ENCODE measurements around the gene USP32. TPM values are rescaled to one million over a fixed set of nuclear protein-coding genes. Genes with fewer than 3 reads are reported as not detected.

The USP32 gene
- total and polyA plus RNA-seq, 10 of the 15 experiments (the other 5 are each of a cell fraction or from before 2014, with no cell fraction given): 7.8 to 37.3 (median 25.5) TPM

GRCh38 chr17:60141111-60142018, 250.6 kb downstream of the USP32 start:
- H3K9me3 ChIP-seq (replicated peaks; ENCODE audit: control insufficient read depth, insufficient read depth, low read length): no peaks in the 10 kb centered on the region
- in situ Hi-C loops (cut with MboI) (loop anchor here (10.0 to 25.0 kb wide), 2 partner anchors 283 to 496 kb away; partner anchors contain the start of gene CHCT1), intact Hi-C loops (cut with micrococcal nuclease; ENCODE audit: unreplicated experiment) (loop anchor here (2.0 to 10.0 kb wide), 2 partner anchors 33 to 493 kb away; no protein-coding TSS in a partner anchor)
- no peak overlapping the region for H3K4me2 ChIP-seq (ENCODE audit: control insufficient read depth, insufficient read depth)
- BruUV-seq (replicated peaks): no TSS peak
- no peaks in the 10 kb centered on the region for H3K79me2 ChIP-seq (ENCODE audit: control insufficient read depth, insufficient read depth, low read length)
- H3K27me3 ChIP-seq (replicated peaks in 1 of 2; ENCODE audit: control insufficient read depth in 2 of 2, insufficient read depth in 2 of 2, low read length in 1 of 2): no peaks in the 10 kb centered on the region; a peak in 2 of 4 replicates
- no peak overlapping the region for H2AFZ ChIP-seq (ENCODE audit: control insufficient read depth, low read depth, low read length)
- SMC1A ChIA-PET (ENCODE audit: uncharacterized antibody, unreplicated experiment): interaction anchor here (1.5 to 1.9 kb wide), 2 partner anchors 298 to 328 kb away, joined by 6 read pairs; no protein-coding TSS in a partner anchor
- TF ChIP-seq NFXL1 (IDR thresholded peaks at IDR 0.05; ENCODE audit: borderline replicate concordance): peak; percentile 30; the same call in 1 of the 2 replicates
- TF ChIP-seq SIN3A (IDR thresholded peaks at IDR 0.05; ENCODE audit: low read depth, low read length): no peak
- TF ChIP-seq ESRRA (IDR thresholded peaks at IDR 0.05; ENCODE audit: low read length): no peak
- H3K36me3 ChIP-seq (ENCODE audit: control insufficient read depth in 2 of 2, insufficient read depth in 2 of 2, low read length in 1 of 2): no peaks in the 10 kb centered on the region
- 34% methylated on average over 52 of the region's 52 CpGs for WGBS (ENCODE audit: insufficient coverage, insufficient replicate concordance, low lambda C conversion rate, missing lambda C conversion rate)
- H3K27ac ChIP-seq (ENCODE audit: control insufficient read depth, insufficient read depth): no peak overlapping the region
- DNase-seq (ENCODE audit: low read depth, low spot score) (no peak), FAIRE-seq (no peak), ATAC-seq (no peak)
- H4K20me1 ChIP-seq (ENCODE audit: control insufficient read depth, insufficient read depth): no peaks in the 10 kb centered on the region
- H3K4me1 ChIP-seq (ENCODE audit: control insufficient read depth, insufficient read depth, low read length): no peaks in the 10 kb centered on the region
- POLR2A ChIA-PET: no interaction called here
- H3K9ac ChIP-seq (ENCODE audit: control insufficient read depth, insufficient read depth, low read length): no peak overlapping the region
- RAD21 ChIA-PET (ENCODE audit: unreplicated experiment): interaction anchor here (0.6 to 1.5 kb wide), 3 partner anchors 63 to 428 kb away, joined by 3 to 4 read pairs (median 3); no protein-coding TSS in a partner anchor
- no peak overlapping the region for H3K4me3 ChIP-seq
- CTCF ChIA-PET: interaction anchor here (0.8 to 2.4 kb wide), 14 partner anchors 10 to 497 kb away, joined by 3 to 15 read pairs (median 4); no protein-coding TSS in a partner anchor

Measured in GM12878 (cell line).